Endothelial cell of umbilical vein (primary cell): ENCODE data around the gene LIN7A. TPM values are rescaled to one million over a fixed set of nuclear protein-coding genes. Genes with fewer than 3 reads are reported as not detected.

Source experiments
- BruUV-seq: library from RNA; stranded (reverse); fragments of 400-500 nt; replicated peaks from 2 replicates; lab custom pipeline; 2021; lab: Mats Ljungman, UMichigan
- CTCF ChIA-PET: fragments of 300-600, 350-600 bp; sonication (Branson Sonifier 250); formaldehyde crosslinking; loops from one replicate; lab custom pipeline; 2021; ENCODE audit warnings: antibody characterized with exemption, inconsistent platforms; lab: Charles Lee
- POLR2A ChIA-PET: fragments of 300-600, 350-600 bp; sonication (Branson Sonifier 250); formaldehyde crosslinking; loops from one replicate; lab custom pipeline; 2021; ENCODE audit warnings: antibody characterized with exemption, inconsistent platforms; lab: Charles Lee
- DNase-seq: peaks from one replicate; pipeline ENCODE4 v3.0.0-alpha.2; 2011; ENCODE audit warnings: low read depth, low spot score
- FAIRE-seq: peaks from 2 replicates; lab custom pipeline; 2011; peaks lifted over from hg19 to GRCh38; lab: Jason Lieb, UNC
- H2AFZ ChIP-seq: 2 replicates; pipeline ENCODE4 v1.6.0; 2012; ENCODE audit warnings: low read depth, low read length, control low read depth, inconsistent platforms
- H3K27ac ChIP-seq: 2 replicates; pipeline ENCODE4 v1.5.1; 2011; ENCODE audit warnings: low read depth, mild to moderate bottlenecking, control low read depth, low read length, moderate library complexity; ENCODE audit not compliant: insufficient read depth
- H3K27me3 ChIP-seq, 2 experiments: 2 replicates each; pipeline versions ENCODE4 v1.6.0 to v1.6.1; 2011; ENCODE audit warnings: low read length in 2 of 2, mixed read lengths in 1 of 2; ENCODE audit not compliant: control insufficient read depth in 2 of 2, insufficient read depth in 2 of 2
- H3K36me3 ChIP-seq, 2 experiments: 2 replicates in 1 of 2; 3 replicates in 1 of 2; pipeline ENCODE4 v1.5.1; 2011; ENCODE audit warnings: low read length in 2 of 2, mild to moderate bottlenecking in 1 of 2, moderate library complexity in 1 of 2; ENCODE audit not compliant: control insufficient read depth in 2 of 2, insufficient read depth in 2 of 2; ENCODE audit errors: extremely low read depth in 1 of 2
- H3K4me1 ChIP-seq: 3 replicates; pipeline ENCODE4 v1.5.1; 2011; ENCODE audit warnings: mild to moderate bottlenecking, low read length; ENCODE audit not compliant: control insufficient read depth, insufficient read depth; ENCODE audit errors: extremely low read depth
- H3K4me2 ChIP-seq: 2 replicates; pipeline ENCODE4 v1.6.1; 2011; ENCODE audit warnings: low read length, control low read depth, mixed read lengths; ENCODE audit not compliant: insufficient read depth
- H3K4me3 ChIP-seq, 3 experiments: fragments of 200-600 bp in 1 of 3; sonication (generic), shearing (Covaris generic) in 1 of 3; replicated peaks in 1 of 3; 2 replicates each; pipeline ENCODE4 v1.5.1; 2011 to 2016; ENCODE audit warnings: control low read depth in 3 of 3, low read length in 3 of 3, mild to moderate bottlenecking in 2 of 3, inconsistent platforms in 1 of 3, low read depth in 1 of 3, moderate library complexity in 1 of 3; ENCODE audit not compliant: insufficient read depth in 1 of 3
- H3K79me2 ChIP-seq: 2 replicates; pipeline ENCODE4 v1.6.0; 2012; ENCODE audit warnings: low read length, inconsistent platforms; ENCODE audit not compliant: control insufficient read depth, insufficient read depth
- H3K9ac ChIP-seq: replicated peaks from 2 replicates; pipeline ENCODE3; 2011; ENCODE audit warnings: low read length, control low read depth; ENCODE audit not compliant: insufficient read depth; ENCODE audit errors: extremely low read depth
- H3K9me1 ChIP-seq: replicated peaks from 3 replicates; pipeline ENCODE4 v1.6.0; 2011; ENCODE audit warnings: mild to moderate bottlenecking, low read length; ENCODE audit not compliant: control insufficient read depth, insufficient read depth; ENCODE audit errors: extremely low read depth
- H3K9me3 ChIP-seq: replicated peaks from 2 replicates; pipeline ENCODE4 v1.5.1; 2012; ENCODE audit warnings: low read length, inconsistent platforms; ENCODE audit not compliant: control insufficient read depth, insufficient read depth
- H4K20me1 ChIP-seq: replicated peaks from 2 replicates; pipeline ENCODE3; 2011; ENCODE audit warnings: mild to moderate bottlenecking, low read length; ENCODE audit not compliant: control insufficient read depth, insufficient read depth; ENCODE audit errors: extremely low read depth
- EZH2 ChIP-seq: IDR thresholded peaks from 2 replicates; pipeline ENCODE4 v1.6.1; 2012; ENCODE audit warnings: borderline replicate concordance, low read depth, mild to moderate bottlenecking, moderate library complexity, low read length, inconsistent platforms; ENCODE audit not compliant: severe bottlenecking
- FOS ChIP-seq: IDR thresholded peaks from 2 replicates; pipeline ENCODE4 v1.6.1; 2011; ENCODE audit warnings: mild to moderate bottlenecking, low read length, moderate library complexity, borderline replicate concordance; ENCODE audit not compliant: insufficient read depth
- GATA2 ChIP-seq: IDR thresholded peaks from 2 replicates; pipeline ENCODE4 v1.7.0; 2011; ENCODE audit warnings: low read depth, mild to moderate bottlenecking, moderate library complexity, mixed read lengths, low read length; ENCODE audit not compliant: insufficient read length, insufficient read depth
- JUN ChIP-seq: IDR thresholded peaks from 2 replicates; pipeline ENCODE4 v1.6.1; 2011; ENCODE audit warnings: borderline replicate concordance, low read depth; ENCODE audit not compliant: insufficient read length, insufficient read depth
- POLR2A ChIP-seq: IDR thresholded peaks from 2 replicates; pipeline ENCODE4 v1.6.1; 2012; ENCODE audit warnings: low read depth, mild to moderate bottlenecking, control low read depth, low read length
- POLR2AphosphoS5 ChIP-seq: IDR thresholded peaks from 2 replicates; pipeline ENCODE4 v1.6.1; 2012; ENCODE audit warnings: low read depth, mild to moderate bottlenecking, control low read depth, low read length, moderate library complexity; ENCODE audit not compliant: insufficient read depth
- dilution Hi-C: fragments of 300-500 bp; cut with MboI; formaldehyde crosslinking; loops from one replicate; pipeline ENCODE4 v1.15.0; 2019; ENCODE audit warnings: low sequenced_read_pairs; ENCODE audit not compliant: extremely low pct_ligation_motif_present
- intact Hi-C: fragments of 100-400 bp; cut with micrococcal nuclease; formaldehyde crosslinking; loops from one replicate; pipeline ENCODE4 v1.10.0; 2022
- polyA plus RNA-seq, 4 experiments: library from polyadenylated mRNA; depleted of rRNA in 3 of 4; stranded (reverse) in 3 of 4; unstranded in 1 of 4; fragments of >200 nt; gene quantifications; 2 replicates each; pipeline versions ENCODE4 v1.2.1 to v1.2.3, GENCODE V29; 2011 to 2012; ENCODE audit warnings: missing spikeins in 1 of 4
- total RNA-seq: library from RNA; stranded (reverse); gene quantifications from 2 replicates; pipeline ENCODE4 v1.2.3, GENCODE V29; 2021
- TF ChIP-seq, protein P1 (sequence below): IDR thresholded peaks from 2 replicates; pipeline ENCODE4 v1.6.1; 2011; ENCODE audit not compliant: insufficient read depth, insufficient read length

The LIN7A gene
- total and polyA plus RNA-seq, 2 donors (not counting 3 experiments of a cell fraction or from before 2014, with no cell fraction given), result 1.6 to 4.3 TPM

DNA sequence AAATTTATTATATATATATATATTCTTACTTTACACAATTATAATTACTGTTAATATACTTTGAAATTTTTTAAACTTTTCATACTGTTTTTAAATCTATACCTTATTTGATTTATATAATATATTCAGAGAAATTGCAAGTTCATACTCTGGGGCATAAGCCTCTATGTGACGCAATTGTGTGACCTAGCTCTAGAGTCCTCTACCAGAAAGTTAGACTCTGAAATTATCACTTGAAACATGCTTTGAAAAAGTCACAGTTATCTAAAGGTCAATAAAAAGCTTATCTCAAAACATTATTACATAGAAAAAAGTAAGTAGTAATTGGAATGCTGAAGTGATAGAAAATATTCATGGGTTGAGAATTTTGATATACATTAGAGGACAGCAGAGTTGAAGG is 93.8 kb downstream of the LIN7A start:
- CTCF ChIA-PET, result no interaction called here
- no TSS peak for BruUV-seq
- no peak for FAIRE-seq

DNA sequence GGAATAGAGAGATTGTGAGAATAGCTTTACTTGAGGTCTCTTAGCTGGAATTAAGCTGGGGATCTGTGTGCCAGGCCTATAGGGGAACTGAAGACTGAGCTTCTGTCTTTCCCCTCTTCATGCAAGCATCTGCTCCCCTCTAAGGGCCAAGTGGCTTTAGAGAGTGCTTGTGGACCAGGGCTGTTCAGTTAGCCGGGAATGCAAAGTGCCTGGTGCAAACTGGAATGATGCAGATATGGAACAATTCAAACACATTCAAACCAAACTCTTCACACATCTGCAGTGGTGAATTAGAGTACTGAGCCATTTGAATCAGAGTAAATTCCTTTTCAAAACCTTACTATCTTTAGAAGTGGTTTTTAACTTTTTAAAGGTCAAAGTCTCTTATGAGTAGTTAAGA is 99.0 kb downstream of the LIN7A start:
- Histone ChIP-seq H3K4me1 (no peaks in the 10 kb centered on the region), H4K20me1 (no peaks in the 10 kb centered on the region), H3K9me3 (no peaks in the 10 kb centered on the region), H3K27me3 (no peaks in the 10 kb centered on the region), H3K79me2 (no peaks in the 10 kb centered on the region), H3K27ac (no peak overlapping the region), H2AFZ (no peak overlapping the region), H3K9ac (no peak overlapping the region), H3K4me3 (no peak overlapping the region), H3K36me3 (no peaks in the 10 kb centered on the region), H3K4me2 (no peak overlapping the region), H3K9me1 (no peaks in the 10 kb centered on the region)
- intact Hi-C loops, result no loop called here
- no peak for FAIRE-seq
- dilution Hi-C loops, result no loop called here
- no TSS peak for BruUV-seq
- no peak for DNase-seq
- POLR2A ChIA-PET, result no interaction called here
- CTCF ChIA-PET, result interaction anchor here (0.9 to 5.0 kb wide), 6 partner anchors 10 to 419 kb away, joined by 3 to 123 read pairs (median 9); no protein-coding TSS in a partner anchor
- no peak for TF ChIP-seq POLR2A
- no peak for TF ChIP-seq EZH2
- no peak for TF ChIP-seq GATA2
- TF ChIP-seq POLR2AphosphoS5, result no peak

More for the DNA sequence above, 93.8 kb downstream of the LIN7A start:
- Histone ChIP-seq H4K20me1 (no peaks in the 10 kb centered on the region), H3K79me2 (no peaks in the 10 kb centered on the region), H3K27ac (no peak overlapping the region), H3K4me2 (no peak overlapping the region), H3K9me1 (no peaks in the 10 kb centered on the region), H2AFZ (no peak overlapping the region), H3K9me3 (no peaks in the 10 kb centered on the region), H3K36me3 (no peaks in the 10 kb centered on the region), H3K27me3 (no peaks in the 10 kb centered on the region), H3K4me1 (no peaks in the 10 kb centered on the region), H3K4me3 (no peak overlapping the region), H3K9ac (no peak overlapping the region)
- TF ChIP-seq JUN (no peak), FOS (no peak), EZH2 (no peak), GATA2 (no peak)
- TF ChIP-seq, protein P1, sequence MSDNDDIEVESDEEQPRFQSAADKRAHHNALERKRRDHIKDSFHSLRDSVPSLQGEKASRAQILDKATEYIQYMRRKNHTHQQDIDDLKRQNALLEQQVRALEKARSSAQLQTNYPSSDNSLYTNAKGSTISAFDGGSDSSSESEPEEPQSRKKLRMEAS, result no peak
- intact Hi-C loops, result no loop called here
- dilution Hi-C loops, result no loop called here
- POLR2A ChIA-PET, result no interaction called here
- no peak for DNase-seq
